NCI-H2029 treated with DMSO at 0.1 percent for 48 hours (cell line): ENCODE data around the gene DHX57.
A peak's percentile ranks its signal among the peaks of the same experiment; 100 is the strongest.

ENCODE experiments used
- DNase-seq: peaks from one replicate; lab custom pipeline; 2025; lab: John Stamatoyannopoulos, UW

DHX57 gene

GRCh38 chr2:38751596-38752410 is 123.9 kb downstream of the DHX57 start:
- no peak for DNase-seq

DNA sequence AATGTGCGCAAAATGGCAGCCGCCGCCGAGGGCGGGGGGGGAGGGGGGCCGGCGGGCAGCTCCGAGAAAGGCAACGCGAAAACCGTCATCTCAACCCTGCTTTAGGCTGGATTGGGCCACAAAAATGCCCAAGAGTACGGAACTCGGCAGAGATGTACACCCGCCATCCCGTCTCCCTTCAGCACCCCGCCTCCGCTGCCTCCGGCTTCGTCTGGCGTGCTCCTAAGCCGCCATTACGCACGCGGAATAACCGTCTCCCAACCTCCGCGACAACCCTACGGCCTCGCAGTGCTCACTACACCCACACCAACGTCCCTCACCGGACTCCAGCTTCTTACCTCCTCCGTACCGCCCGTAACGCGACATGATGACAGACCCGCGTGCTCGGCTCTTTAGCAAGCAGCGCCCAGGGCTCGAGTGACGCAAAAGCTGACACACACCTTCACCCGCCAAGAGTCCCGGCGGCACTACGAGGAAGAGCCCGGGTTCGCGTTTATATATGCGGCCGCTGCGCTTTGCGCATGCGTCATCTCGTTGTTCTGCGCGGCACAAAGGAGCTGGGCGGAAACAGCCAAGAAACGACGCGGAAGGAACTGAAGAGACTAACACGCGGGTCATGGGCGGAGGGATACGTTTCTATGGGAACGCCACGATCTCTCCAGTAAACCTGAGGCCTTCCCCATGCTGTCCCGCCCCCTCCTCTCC is 124.7 kb downstream of the DHX57 start, which contains the start of gene SRSF7:
TSS of gene SRSF7 (minus strand) at position 471 of the 705 bp plus-strand sequence. CDS start at position 366, 105 bp downstream.
- DNase-seq, result peak; percentile 93

DNA sequence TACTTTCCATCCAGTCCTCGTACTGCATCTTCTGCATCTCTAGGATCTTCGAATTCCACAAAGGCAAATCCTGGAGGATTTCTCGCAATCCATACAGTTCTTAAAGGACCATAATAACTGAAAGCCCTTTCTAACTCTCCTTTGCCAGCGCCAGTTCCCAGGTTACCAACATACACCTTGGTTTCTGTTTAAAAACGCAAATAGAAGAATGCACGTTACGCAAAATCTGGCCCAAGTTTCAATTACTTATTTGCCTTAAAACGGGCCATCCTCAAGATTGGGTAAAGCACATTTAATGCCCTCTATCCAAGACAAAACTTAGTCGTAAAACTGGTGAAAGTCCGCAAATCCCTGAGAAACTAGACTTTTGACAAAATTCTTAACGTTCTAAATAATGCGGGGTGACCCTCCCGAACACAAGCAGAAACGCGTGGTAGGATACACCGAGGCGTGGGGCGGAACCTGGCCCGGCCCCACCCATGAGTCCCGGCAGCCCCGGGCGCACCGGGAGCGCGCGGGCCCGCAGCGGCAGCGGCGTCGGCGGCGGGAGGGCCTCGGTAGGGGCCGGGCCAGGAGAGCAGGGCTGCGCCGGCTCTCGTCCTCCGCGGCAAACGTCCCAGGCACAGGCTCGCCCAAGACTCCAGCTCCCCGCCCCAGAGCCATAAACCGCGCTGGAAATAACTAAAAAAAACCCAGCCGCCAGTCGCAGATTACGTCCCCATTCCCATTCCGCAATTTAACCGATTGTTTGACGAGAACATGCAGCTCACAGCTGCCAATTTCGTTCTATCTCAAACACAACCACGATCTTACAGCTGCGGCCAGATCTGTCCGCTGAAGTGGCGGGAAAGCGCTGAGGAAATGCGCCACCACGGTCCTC is 125.5 kb downstream of the DHX57 start:
- DNase-seq, result no peak

DNA sequence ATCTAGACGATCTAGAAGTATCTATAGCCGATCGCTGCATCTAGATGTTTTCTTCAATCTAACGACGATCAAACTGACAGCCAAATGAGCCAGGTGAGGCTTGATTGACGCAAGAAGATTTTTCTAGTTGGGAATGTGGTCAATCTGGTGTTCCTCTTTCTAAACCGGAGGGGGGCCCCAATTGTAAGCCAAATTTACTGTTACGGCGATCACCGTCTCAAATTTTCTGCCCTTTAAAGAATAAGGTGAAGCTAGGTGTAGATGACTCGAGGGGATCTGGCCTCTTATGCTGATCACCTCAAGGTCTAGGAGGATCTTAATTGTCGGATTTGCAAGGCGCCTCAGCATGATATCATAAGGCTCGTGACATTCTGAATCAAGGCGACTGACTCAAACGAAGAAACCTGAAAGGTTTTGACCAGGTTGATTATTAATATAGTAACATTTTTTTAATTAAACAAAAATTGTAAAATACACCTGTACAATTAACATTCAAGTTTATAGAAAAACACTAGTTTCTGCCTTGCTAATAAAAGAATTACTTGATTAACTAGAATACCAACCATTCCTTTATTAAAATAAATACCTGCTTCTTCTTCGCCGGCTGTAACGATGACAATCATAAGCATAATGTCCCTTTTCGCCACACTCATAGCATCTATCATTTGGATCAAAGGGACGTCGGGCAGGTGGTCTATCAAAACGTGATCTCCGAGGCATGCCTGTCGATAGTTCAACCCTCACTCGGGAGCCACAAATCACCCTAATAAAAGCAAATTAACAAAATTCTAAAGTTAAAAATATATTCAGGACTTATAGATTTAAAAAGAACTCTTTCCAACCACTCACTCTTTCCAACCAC is 126.6 kb downstream of the DHX57 start:
- DNase-seq, result no peak

GRCh38 chr2:38748391-38748790 is 127.3 kb downstream of the DHX57 start:
- no peak for DNase-seq

GRCh38 chr2:38747819-38748218 is 127.9 kb downstream of the DHX57 start:
- DNase-seq, result no peak
